Thymus (tissue), 11 donors: ENCODE measurements around the gene FAM114A1. TPM values are rescaled to one million over a fixed set of nuclear protein-coding genes. Genes with fewer than 3 reads are reported as not detected.
"Not testable (repeated sequence)": the region's sequence is repeated elsewhere in the genome, so short reads cannot be mapped to it uniquely, and the experiment has no call there.

Source experiments
- DNase-seq, 9 donors: peaks; one replicate each; pipeline ENCODE4 v3.0.0-alpha.2; 2013; ENCODE audit warnings: low spot score in 9 of 9, low read depth in 6 of 9, missing footprints in 1 of 9
- H3K27ac ChIP-seq, 2 donors: one replicate each; pipeline ENCODE4 v1.5.1; 2013; ENCODE audit warnings: control low read depth in 1 of 2, low read depth in 1 of 2, low read length in 1 of 2, mild to moderate bottlenecking in 1 of 2, moderate library complexity in 1 of 2
- H3K27me3 ChIP-seq, 2 donors: one replicate each; pipeline ENCODE4 v1.5.1; 2013; ENCODE audit warnings: low read length in 1 of 2; ENCODE audit not compliant: control insufficient read depth in 2 of 2, insufficient read depth in 1 of 2
- H3K36me3 ChIP-seq, 2 donors: one replicate each; pipeline ENCODE4 v1.5.1; 2013; ENCODE audit warnings: low read length in 1 of 2, mild to moderate bottlenecking in 1 of 2, moderate library complexity in 1 of 2; ENCODE audit not compliant: control insufficient read depth in 2 of 2, insufficient read depth in 2 of 2
- H3K4me1 ChIP-seq, 2 donors: one replicate each; pipeline ENCODE4 v1.5.1; 2013; ENCODE audit warnings: low read length in 2 of 2; ENCODE audit not compliant: control insufficient read depth in 2 of 2, insufficient read depth in 2 of 2
- H3K4me3 ChIP-seq, 2 donors: one replicate each; pipeline ENCODE4 v1.5.1; 2013; ENCODE audit warnings: low read length in 2 of 2, control low read depth in 1 of 2, mild to moderate bottlenecking in 1 of 2
- H3K9me3 ChIP-seq, 2 donors: one replicate each; pipeline ENCODE4 v1.5.1; 2013; ENCODE audit warnings: low read length in 1 of 2, mild to moderate bottlenecking in 1 of 2; ENCODE audit not compliant: control insufficient read depth in 2 of 2, insufficient read depth in 1 of 2
- WGBS: extraction: QIAGEN DNeasy Blood & Tissue Kit; methylation state at CpG from one replicate; pipeline ENCODE4 v1.1.7; 2013; 5-methylcytosine and 5-hydroxymethylcytosine counted together
- polyA plus RNA-seq: library from polyadenylated mRNA; stranded (reverse); fragments of 200-250 nt; gene quantifications from one replicate; pipeline ENCODE4 v1.2.3, GENCODE V29; 2013
- total RNA-seq: library from RNA; stranded (reverse); fragments of 120-200 nt; gene quantifications from one replicate; pipeline ENCODE4 v1.2.4, GENCODE V29; 2013
- donor health status: healthy.

Gene FAM114A1
- total and polyA plus RNA-seq, 2 donors = 5.9 to 7.3 TPM

- H3K4me1 ChIP-seq = no peaks in the 10 kb centered on the region
- 85% methylated on average over 1 of the region's 1 CpG for WGBS
- no peak overlapping the region for H3K4me3 ChIP-seq
- no peak overlapping the region for H3K27ac ChIP-seq
- DNase-seq = no peak
- H3K27me3 ChIP-seq = no peaks in the 10 kb centered on the region
- H3K36me3 ChIP-seq = no peaks in the 10 kb centered on the region
- no peaks in the 10 kb centered on the region for H3K9me3 ChIP-seq
Observed at GRCh38 chr4:38930204-38930603, 62.6 kb downstream of the FAM114A1 start.

DNA sequence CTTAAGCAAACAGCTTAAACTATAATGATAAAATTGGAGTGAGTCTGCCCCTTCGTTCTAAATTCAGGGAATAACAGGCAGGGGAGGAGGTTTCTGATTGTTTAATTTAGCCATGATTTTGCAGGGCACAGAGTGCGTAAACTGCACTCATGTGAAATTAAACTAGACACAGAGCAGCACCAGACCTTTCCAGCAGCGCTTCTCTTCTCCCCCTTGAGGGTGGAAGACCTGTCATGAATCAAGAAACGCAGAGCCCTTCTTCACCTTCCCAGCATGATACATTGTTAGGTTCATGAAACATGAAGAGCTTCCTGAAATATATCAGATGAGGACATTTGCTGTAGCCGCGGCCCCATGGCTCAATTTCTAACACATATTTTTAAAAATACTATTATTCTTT, 63.1 kb downstream of the FAM114A1 start:
- H3K27ac ChIP-seq = no peak overlapping the region
- no peaks in the 10 kb centered on the region for H3K27me3 ChIP-seq
- H3K4me3 ChIP-seq = no peak overlapping the region
- WGBS = 96% methylated on average over 6 of the region's 6 CpGs
- no peaks in the 10 kb centered on the region for H3K36me3 ChIP-seq
- no peaks in the 10 kb centered on the region for H3K9me3 ChIP-seq
- H3K4me1 ChIP-seq = no peaks in the 10 kb centered on the region
- no peak for DNase-seq

DNA sequence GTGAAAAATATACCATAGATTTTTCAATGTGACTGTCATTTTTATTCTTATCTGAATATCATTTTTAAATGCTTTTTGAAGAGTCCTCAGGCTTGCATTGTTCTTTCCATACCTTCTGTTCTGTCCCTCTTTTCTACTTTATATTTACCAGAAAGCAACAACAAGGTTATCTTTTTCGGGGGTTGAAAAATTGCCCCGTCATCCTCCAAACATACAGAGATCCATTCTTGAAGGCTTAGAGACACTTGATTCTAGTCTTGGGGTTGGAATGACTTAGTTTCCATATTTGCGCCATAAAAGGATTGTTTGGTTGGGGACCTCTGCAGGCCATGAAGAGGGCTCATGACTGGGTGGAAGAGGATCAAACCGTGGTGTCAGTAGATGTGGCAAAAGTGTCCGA, 63.5 kb downstream of the FAM114A1 start:
- 79% methylated on average over 5 of the region's 5 CpGs for WGBS
- Histone ChIP-seq H3K27ac (no peak overlapping the region), H3K36me3 (no peaks in the 10 kb centered on the region), H3K9me3 (no peaks in the 10 kb centered on the region), H3K27me3 (no peaks in the 10 kb centered on the region), H3K4me3 (no peak overlapping the region), H3K4me1 (no peaks in the 10 kb centered on the region)
- DNase-seq = no peak

DNA sequence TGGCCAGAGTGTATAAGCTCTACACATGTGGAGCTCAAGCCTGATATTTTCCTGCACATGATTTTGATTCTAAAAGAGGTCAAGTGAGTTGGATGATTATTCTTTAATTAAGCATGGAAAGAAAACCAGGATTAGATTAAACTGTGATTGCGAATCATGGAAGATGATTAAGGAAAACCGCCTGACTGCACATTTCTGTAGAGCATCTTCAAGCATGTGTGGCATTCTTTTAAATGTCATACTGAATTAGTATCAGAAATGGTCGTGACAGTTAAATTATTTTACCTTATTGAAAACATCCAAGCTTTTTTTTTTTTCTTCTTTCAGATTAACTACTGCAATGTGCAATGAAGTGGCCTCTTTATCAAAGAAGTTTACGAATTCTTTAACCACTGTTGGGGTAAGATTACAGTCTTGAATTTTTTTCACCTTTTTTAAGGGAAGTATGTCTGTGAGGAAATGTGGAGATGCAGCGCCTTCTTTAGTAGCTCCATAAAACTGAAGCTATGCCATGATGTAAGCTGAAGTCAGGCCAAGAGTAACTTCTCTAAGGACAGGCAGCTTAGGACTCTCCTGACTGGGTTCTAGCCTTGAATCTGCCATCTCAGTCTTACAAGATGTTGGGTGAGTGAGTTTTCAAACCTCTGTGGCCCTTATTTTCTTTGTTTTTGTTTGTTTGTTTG, 67.9 kb downstream of the FAM114A1 start:
- H3K4me1 ChIP-seq = no peaks in the 10 kb centered on the region
- H3K4me3 ChIP-seq = no peak overlapping the region
- no peak for DNase-seq
- H3K36me3 ChIP-seq = no peaks in the 10 kb centered on the region
- H3K9me3 ChIP-seq = no peaks in the 10 kb centered on the region
- H3K27ac ChIP-seq = no peak overlapping the region
- 95% methylated on average over 5 of the region's 5 CpGs for WGBS
- H3K27me3 ChIP-seq = no peaks in the 10 kb centered on the region

- Histone ChIP-seq H3K27ac (no peak overlapping the region), H3K4me3 (no peak overlapping the region), H3K27me3 (no peaks in the 10 kb centered on the region), H3K9me3 (no peaks in the 10 kb centered on the region), H3K4me1 (no peaks in the 10 kb centered on the region), H3K36me3 (no peaks in the 10 kb centered on the region)
- 81% methylated on average over 1 of the region's 1 CpG for WGBS
- DNase-seq = no peak
Observed at GRCh38 chr4:38939165-38939564, 71.6 kb downstream of the FAM114A1 start.

- H3K36me3 ChIP-seq = no peaks in the 10 kb centered on the region
- WGBS = 96% methylated on average over 3 of the region's 3 CpGs
- H3K27me3 ChIP-seq = no peaks in the 10 kb centered on the region
- no peak overlapping the region for H3K4me3 ChIP-seq
- no peaks in the 10 kb centered on the region for H3K4me1 ChIP-seq
- DNase-seq = no peak
- no peaks in the 10 kb centered on the region for H3K9me3 ChIP-seq
- H3K27ac ChIP-seq = no peak overlapping the region
Observed at GRCh38 chr4:38940476-38940875, 72.9 kb downstream of the FAM114A1 start.

GRCh38 chr4:38941906-38942305, 74.3 kb downstream of the FAM114A1 start:
- H3K4me3 ChIP-seq, H3K4me1 ChIP-seq, DNase-seq, H3K36me3 ChIP-seq, H3K9me3 ChIP-seq, H3K27ac ChIP-seq, H3K27me3 ChIP-seq: not testable (repeated sequence)
- WGBS = 91% methylated on average over 3 of the region's 3 CpGs

GRCh38 chr4:38943343-38943742, 75.7 kb downstream of the FAM114A1 start:
- H3K27me3 ChIP-seq = no peaks in the 10 kb centered on the region
- H3K27ac ChIP-seq = no peak overlapping the region
- WGBS = 83% methylated on average over 4 of the region's 4 CpGs
- H3K4me1 ChIP-seq = peaks cover 0 to 2% of the 10 kb centered on the region in 2 donors
- no peak overlapping the region for H3K4me3 ChIP-seq
- H3K36me3 ChIP-seq = no peaks in the 10 kb centered on the region
- no peaks in the 10 kb centered on the region for H3K9me3 ChIP-seq
- no peak for DNase-seq

DNA sequence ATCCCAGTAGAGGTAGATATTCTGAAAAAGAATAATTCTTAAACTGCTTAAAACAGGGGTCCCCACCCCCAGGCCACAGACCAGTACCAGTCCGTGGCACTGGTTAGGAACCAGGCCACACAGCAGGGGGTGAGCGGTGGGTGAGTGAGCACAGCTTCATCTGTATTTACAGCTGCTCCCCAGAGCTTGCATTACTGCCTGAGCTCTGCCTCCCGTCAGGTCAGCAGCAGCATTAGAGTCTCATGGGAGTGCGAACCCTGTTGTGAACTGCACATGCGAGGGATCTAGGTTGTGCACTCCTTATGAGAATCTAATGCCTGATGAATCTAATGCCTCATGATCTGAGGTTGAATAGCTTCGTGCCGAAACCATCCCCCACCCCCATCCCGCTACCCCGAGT, 76.8 kb downstream of the FAM114A1 start:
- peaks cover 0 to 2% of the 10 kb centered on the region in 2 donors for H3K4me1 ChIP-seq
- no peak overlapping the region for H3K4me3 ChIP-seq
- no peaks in the 10 kb centered on the region for H3K27me3 ChIP-seq
- H3K36me3 ChIP-seq = no peaks in the 10 kb centered on the region
- no peak for DNase-seq
- WGBS = 94% methylated on average over 9 of the region's 9 CpGs
- no peak overlapping the region for H3K27ac ChIP-seq
- H3K9me3 ChIP-seq = no peaks in the 10 kb centered on the region
